HG03521 (cell line): ENCODE measurements around the gene PLXNA3.
"Not testable (repeated sequence)": the region's sequence is repeated elsewhere in the genome, so short reads cannot be mapped to it uniquely, and the experiment has no call there.

Experiments used
- ATAC-seq: cut with Tn5 transposase; IDR thresholded peaks from one replicate; pipeline ENCODE4 v1.9.1; 2021; ENCODE audit warnings: mild to moderate bottlenecking, moderate library complexity; ENCODE audit not compliant: unreplicated experiment

Gene PLXNA3

DNA sequence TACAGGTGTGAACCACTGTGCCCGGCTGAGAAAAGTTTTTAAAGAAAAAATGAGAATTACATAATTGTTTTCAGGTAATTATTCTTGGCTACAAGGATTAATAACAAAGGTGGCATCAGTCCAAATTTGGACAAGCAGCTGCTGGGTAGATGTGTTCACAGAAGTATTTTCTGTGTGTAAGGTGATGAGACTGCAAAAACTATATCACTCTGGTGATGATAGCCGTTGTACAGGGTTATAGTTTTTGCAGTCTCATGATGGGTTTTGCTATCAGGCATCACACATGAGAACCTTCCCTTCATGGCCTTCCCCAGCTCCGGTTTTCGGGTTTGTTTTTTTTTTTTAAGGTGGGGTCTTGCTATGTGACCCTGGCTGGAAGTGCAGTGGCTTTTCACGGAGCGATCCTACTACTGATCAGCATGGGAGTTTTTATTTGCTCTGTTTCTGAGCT, 37.4 kb downstream of the PLXNA3 start:
- no peak for ATAC-seq

- not testable (repeated sequence) for ATAC-seq
Observed at GRCh38 chrX:154496591-154497137, 38.6 kb downstream of the PLXNA3 start.

DNA sequence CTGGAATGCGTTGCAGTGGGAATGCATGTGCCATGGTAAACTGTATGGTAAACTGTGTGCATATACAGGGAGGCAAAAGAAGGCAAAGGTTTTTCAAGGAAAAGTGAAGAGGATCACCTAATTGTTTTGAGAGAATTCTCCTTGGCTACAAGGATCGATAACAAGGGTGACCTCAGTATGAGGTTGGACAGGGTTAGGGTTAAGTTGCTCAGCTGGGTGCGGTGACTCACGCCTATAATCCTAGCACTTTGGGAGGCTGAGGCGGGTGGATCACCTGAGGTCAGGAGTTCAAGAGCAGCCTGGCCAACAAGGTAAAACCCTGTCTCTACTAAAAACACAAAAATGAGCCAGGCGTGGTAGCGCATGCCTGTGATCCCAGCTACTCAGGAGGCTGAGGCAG, 43.3 kb downstream of the PLXNA3 start:
- ATAC-seq, result not testable (repeated sequence)

- no peak for ATAC-seq
Observed at GRCh38 chrX:154502098-154502497, 44.0 kb downstream of the PLXNA3 start.

DNA sequence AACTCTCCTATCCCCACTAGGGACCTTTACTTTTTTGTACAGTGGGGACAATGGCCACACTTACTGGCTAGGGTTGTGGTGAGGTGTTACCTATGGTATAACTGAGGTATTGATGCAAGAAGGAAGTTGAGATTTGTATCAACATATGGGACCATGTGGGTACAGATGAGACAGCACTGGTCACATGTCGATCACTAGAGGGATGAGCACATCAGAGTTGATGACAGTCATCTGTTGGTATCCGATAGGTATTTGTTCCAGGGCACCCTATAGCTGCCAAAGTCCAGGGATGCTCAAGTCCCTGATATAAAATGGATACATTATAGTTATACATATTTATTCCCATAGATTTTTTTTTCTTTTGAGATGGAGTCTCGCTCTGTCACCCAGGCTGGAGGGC, 44.9 kb downstream of the PLXNA3 start:
- ATAC-seq, result no peak

DNA sequence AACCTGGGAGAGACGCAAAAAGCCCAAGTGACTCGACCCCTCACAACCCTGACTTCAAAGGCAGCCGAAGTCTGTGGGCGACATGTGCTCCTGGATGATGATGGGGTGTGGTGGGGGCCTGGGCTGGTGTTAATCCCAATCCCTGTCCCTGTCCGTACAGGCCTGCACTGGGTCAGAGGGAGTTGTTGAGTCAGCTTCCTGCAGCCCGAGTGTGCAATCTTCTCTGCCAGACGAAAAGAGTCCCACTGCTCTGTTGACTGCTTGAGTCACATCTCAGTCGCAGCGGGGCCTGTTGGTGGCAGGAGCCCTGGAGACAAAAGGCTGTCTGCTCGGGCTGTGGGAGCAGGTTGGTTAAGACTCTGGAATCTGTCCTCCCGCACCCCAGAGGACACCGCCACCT, 47.7 kb downstream of the PLXNA3 start:
- no peak for ATAC-seq

GRCh38 chrX:154506483-154507332, 48.6 kb downstream of the PLXNA3 start:
- no peak for ATAC-seq

- ATAC-seq, result no peak
Observed at GRCh38 chrX:154507673-154508383, 49.7 kb downstream of the PLXNA3 start.

GRCh38 chrX:154508384-154508745, 50.3 kb downstream of the PLXNA3 start:
- no peak for ATAC-seq

DNA sequence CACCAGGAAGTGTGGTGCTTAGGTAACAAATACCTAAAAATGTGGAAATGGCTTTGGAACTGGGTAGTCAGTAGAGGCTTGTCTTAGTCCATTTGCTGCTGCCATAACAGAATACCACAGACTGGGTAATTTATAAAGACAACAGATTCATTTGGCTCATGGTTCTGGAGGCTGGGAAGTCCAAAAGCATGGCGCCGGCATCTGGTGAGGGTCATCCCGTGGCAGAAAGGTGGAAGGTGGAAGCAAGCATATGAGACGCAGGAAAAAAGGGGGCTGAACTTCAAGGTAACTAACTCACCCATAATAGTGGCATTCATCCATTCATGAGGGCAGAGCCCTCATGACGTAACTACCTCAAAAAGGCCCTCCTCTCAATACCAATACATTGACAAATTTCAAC, 51.4 kb downstream of the PLXNA3 start:
- ATAC-seq, result no peak

DNA sequence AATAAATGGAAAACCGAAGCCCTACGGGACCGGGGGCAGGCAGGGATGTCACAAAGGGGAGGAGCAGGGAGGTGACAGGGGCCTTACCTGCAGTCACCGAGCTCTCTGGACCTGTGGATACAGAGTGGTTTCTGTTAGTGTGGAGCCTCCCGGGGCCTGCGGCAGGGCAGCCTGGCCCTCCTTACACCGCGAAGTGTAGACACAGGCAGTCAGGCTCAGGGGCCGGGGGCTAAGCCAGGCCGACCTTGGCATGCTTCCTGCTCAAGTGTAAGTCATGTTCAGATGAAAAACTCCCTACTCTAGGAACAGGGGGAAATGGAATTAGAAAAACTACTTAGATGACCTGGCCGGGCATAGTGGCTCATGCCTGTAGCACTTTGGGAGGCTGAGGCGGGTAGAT, 53.7 kb downstream of the PLXNA3 start:
- no peak for ATAC-seq

DNA sequence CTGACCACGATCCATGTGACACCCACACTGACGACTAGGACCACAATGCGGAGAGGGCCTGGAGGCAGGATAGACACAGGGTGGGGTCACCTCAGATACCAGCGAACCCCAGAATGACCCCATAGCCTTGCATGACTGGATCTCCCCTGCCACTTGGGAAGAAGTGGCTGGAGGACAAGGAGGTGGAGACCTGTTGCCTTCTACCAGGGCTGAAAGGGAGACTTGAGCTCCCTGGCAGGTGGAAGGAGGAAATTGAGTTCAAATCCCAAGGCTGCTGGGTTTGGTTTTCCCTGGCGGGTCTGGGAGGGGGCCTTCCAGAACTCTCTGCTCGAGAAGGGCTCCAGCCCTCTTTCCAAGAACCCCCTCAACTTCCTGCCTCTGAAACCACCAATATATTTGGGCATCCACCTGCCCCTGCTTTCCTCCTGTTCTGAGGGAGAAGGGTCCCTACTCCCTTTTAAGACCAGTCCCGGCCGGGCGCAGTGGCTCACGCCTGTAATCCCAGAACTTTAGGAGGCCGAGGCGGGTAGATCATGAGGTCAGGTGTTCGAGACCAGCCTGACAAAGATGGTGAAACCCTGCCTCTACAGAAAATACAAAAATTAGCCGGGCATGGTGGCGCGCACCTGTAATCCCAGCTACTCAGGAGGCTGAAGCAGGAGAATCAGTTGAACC, 54.9 kb downstream of the PLXNA3 start:
- no peak for ATAC-seq

- ATAC-seq, result no peak
Observed at GRCh38 chrX:154513716-154514115, 55.6 kb downstream of the PLXNA3 start.

- no peak for ATAC-seq
Observed at GRCh38 chrX:154515090-154515965, 57.2 kb downstream of the PLXNA3 start.

GRCh38 chrX:154515966-154516655, 58.0 kb downstream of the PLXNA3 start, which contains the start of gene FAM3A:
Gene FAM3A, minus strand, starts transcription at chrX:154516232. Its CDS starts 460 bp downstream, at chrX:154515772.
- ATAC-seq, result peak; percentile 93

DNA sequence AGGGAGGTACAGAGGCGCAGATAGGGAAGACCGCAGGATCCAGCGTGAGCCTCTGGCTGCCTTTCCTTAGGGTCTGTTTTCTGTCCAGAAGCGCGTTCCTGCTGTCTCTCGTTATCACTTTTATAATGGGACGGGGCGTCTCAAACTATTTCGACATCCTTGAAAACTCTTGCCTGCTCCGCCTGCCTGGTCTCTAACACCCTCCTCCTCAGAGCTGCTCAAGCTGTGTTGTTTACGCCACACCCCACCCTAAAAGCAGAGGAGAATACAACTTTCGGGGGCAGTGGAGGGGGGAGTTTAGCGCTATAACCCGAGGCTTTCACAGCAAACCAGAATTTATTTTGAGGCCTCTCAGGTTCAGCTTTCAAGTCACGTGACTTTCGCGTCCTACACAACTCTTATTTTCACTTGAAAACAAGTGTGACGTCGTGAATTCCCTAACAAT, 58.6 kb downstream of the PLXNA3 start:
- ATAC-seq, result no peak

DNA sequence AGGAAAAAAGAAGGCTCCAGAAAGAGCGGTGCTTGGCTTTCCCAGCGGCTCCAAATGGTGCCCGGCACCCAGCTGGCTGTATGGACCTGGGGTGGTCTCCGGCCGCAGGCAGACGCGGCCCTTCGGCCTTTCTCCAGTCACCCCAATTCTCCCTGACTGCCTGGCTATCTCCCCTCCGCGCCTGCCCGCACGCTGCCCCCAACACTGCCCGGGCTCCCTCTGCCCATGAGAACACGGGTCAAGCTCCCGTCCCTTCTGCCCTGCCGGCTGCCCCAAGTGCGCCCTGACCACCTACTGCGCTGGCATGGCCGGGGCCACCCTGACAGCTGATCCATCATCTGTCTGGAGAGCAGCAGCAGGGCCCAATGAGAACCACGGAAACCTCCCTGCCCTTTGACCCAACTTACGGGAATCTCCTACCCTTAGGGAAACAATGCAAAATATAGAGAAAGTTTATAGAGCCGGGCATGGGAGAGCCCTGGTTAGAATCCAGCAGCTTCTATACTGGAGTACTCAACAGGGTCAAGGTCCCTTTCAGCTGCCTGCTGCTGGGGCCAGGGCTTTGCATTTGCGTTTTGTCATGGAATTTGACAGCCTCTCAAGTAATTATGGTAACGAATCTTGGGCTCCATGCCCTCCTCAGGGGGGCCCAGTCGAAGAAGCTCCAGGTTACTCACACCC, 59.2 kb downstream of the PLXNA3 start:
- no peak for ATAC-seq

DNA sequence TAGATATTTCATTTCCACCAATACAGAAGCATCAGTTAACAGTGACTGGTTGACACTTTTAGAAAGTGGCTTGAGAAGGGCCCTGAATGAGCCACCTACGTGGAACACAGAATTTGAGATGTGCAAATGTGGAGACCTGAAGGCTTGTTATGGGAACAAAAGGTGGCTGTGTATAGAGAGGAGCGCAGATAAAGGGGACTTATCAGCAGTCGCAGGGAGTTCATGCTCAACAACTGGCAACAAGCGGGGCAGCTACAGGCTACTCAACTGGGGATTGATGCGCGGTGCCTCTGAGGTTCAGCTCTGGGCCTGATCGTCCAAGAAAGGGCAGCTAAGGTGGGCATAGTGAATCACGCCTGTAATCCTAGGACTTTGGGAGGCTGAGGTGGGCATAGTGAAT, 61.3 kb downstream of the PLXNA3 start:
- ATAC-seq, result no peak
